Measurements from ENCODE around the gene MRPS2.
"Not testable (repeated sequence)": the region's sequence is repeated elsewhere in the genome, so short reads cannot be mapped to it uniquely, and the experiment has no call there.

Gene MRPS2

DNA sequence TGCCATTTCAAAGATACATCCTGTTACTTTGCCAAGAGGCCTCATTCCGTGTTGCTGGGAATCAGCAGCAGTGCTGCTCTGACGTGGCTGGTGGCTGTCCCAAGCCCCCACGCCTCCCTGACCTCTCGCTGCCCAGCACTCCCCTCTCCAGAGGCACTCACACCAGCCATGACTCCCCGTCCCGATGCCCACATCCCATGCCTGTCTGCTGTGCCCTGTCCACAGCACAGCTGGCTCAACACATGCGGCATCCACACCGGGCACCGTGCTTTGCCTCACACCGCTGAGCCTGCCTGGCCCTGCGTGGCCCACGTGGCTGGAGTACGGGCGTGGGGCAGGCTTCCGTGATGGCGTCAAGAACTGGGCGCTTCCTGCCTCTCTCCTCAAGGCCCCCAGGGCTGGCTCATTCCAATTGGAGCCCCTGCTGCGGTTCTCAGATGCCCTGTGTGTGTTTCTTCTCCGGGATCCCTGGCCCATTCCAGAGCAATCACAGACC, 12.9 kb downstream of the MRPS2 start:
- Histone ChIP-seq H3K4me2 (ENCODE audit: low read length) (no peak overlapping the region), H3K4me1 (ENCODE audit: control insufficient read depth, insufficient read depth, low read length) (no peaks in the 10 kb centered on the region), H3K36me3 (ENCODE audit: insufficient read depth, low read length) (no peaks in the 10 kb centered on the region), H3K9ac (ENCODE audit: low read depth, low read length) (no peak overlapping the region), H3K9me3 (replicated peaks; ENCODE audit: low read length) (no peaks in the 10 kb centered on the region), H3K4me3 (ENCODE audit: low read length) (no peak overlapping the region), H3K27me3 (ENCODE audit: control insufficient read depth, insufficient read depth, low read length) (peaks cover 8% of the 10 kb centered on the region)

DNA sequence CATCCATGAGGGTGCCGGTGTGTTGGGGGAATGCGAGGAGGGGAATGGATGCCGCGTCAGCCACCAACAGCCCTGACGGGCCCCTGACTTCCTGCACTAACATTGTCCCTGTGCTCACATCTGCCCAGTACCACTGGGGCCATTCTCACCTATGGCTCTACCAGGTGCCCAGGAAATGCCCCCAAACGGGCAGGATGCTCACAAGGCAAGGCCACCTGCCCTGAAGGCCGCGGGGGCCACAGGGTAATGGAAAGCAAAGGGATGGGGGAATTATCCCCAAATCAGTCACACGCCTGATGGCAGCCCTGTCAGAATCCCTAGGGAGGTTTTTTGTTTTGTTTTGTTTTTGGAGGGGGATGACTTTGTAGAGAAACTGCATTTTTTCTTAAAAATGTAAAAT, 13.4 kb downstream of the MRPS2 start:
- not testable (repeated sequence) for H3K9me3 ChIP-seq (replicated peaks; ENCODE audit: low read length); H3K9ac ChIP-seq (ENCODE audit: low read depth, low read length); H3K4me3 ChIP-seq (ENCODE audit: low read length); H3K36me3 ChIP-seq (ENCODE audit: insufficient read depth, low read length); H3K4me1 ChIP-seq (ENCODE audit: control insufficient read depth, insufficient read depth, low read length); H3K4me2 ChIP-seq (ENCODE audit: low read length)
- peaks cover 11% of the 10 kb centered on the region for H3K27me3 ChIP-seq (ENCODE audit: control insufficient read depth, insufficient read depth, low read length)

DNA sequence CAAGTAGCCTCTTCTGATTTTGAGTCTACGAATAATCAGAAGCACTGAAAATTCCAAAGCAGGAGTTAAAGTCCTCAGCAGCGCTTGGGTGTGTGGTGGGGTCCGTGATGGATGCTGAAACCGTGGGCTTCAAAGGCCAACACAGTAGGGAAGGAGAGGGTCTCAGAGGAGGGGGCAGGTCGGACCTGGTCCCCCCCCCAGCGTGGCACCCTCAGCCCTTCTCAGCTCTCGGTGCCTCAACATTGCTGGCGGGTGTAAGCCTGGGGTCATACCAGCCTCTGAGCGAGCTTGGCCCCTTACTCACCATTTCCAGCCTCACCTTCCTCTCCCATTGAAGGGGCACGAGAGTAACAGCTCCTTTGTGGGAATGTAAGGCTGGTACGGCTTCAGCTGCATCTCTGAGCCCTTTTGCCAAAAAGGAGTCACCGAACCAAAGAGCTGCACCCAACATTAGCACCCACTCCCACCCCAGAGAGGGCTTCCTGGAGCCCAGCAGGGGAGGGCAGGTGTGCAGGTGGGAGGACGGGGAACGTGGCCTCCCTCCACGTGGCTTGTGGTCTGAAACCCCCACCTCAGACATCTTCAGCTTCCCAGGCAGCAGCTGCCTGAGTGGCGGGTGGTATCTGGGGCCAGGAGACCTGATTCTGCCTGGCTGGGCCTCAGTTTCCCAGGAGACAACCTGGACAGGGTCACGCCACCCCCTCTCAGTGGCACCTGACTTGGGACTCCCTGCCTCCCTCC, 14.0 kb downstream of the MRPS2 start:
- Histone ChIP-seq H3K9me3 (replicated peaks; ENCODE audit: low read length) (no peaks in the 10 kb centered on the region), H3K4me3 (ENCODE audit: low read length) (no peak overlapping the region), H3K9ac (ENCODE audit: low read depth, low read length) (no peak overlapping the region), H3K27me3 (ENCODE audit: control insufficient read depth, insufficient read depth, low read length) (peaks cover 12% of the 10 kb centered on the region), H3K36me3 (ENCODE audit: insufficient read depth, low read length) (no peaks in the 10 kb centered on the region), H3K4me2 (ENCODE audit: low read length) (no peak overlapping the region), H3K4me1 (ENCODE audit: control insufficient read depth, insufficient read depth, low read length) (no peaks in the 10 kb centered on the region)

DNA sequence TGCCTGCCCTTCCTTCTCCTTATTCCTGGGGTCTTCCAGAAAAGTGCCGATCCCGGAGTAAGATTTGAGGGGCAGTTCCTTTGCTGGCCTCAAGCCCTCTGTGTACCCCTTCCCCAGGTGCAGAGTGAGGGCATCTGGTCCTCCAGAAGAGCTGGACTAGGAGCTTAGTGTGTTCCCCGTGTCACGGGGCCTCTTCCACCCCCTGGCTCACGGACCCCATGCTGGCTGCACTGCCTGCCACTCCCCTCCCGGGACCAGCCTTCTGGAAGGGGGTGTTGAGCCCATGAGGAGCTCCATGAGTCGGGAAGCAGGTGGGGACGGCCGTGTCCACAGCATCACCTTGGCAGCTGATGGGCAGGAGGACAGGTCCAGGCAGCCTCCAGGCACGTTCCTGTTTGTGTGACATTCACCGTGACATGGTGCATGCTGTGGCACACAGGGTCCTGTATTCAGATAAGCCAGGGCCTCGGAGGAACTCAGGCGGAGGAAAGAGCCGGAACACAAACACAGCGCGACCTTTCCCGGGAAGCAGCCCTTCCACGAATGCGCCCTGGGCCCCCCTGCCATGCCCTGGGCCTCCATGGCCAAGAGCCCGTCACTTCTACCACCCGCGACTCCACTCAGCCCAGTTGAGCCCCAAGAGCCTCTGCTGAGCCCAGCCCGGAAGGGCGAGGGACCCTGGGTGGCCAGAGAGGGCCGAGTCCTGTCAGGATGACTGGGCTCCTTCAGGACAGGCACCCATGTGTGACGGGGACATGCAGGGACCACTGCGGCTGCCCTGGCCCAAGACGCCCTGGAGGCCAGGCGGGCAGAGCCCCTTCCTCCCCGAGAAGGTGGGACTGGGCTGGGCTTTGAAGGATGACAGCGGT, 14.8 kb downstream of the MRPS2 start:
- H3K4me3 ChIP-seq (ENCODE audit: low read length), result no peak overlapping the region
- H3K4me2 ChIP-seq (ENCODE audit: low read length), result no peak overlapping the region
- no peak overlapping the region for H3K9ac ChIP-seq (ENCODE audit: low read depth, low read length)
- no peaks in the 10 kb centered on the region for H3K4me1 ChIP-seq (ENCODE audit: control insufficient read depth, insufficient read depth, low read length)
- H3K27me3 ChIP-seq (ENCODE audit: control insufficient read depth, insufficient read depth, low read length), result peaks cover 15% of the 10 kb centered on the region
- H3K36me3 ChIP-seq (ENCODE audit: insufficient read depth, low read length), result no peaks in the 10 kb centered on the region
- no peaks in the 10 kb centered on the region for H3K9me3 ChIP-seq (replicated peaks; ENCODE audit: low read length)

DNA sequence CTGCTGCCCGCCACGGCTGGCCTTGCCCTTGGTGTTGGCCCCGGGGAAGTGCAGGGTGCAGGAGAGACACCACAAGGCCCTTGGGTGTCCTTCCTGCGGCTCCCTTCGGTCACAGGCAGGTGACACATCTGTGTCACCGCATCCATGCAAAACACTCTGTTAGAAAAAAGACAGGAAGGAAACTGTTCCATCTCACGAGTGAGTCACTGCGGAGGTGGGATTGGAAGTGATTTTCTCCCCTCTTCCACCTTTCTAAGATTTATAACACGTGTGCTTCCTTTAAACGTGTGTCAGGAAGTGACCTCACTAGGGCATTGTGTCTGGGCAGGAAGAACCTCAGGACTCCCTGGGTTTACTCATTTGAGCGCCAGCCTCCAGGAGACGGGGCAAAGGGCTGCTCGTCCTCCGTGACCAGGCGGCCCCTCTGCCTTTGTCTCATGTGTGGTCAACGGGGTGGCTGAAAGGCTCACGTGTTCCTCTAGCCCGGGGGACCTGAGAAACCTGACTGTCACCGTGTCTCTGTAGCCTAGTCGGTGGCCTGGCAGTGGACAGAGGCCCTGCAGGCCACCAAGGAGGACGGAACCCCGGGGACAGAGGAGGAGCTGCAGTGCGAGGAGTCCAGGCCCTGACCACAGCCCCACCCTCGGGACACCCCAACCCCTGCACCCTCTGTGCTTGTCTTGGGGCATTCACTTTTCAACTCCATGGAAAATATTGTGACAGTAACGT, 15.8 kb downstream of the MRPS2 start:
- H3K27me3 ChIP-seq (ENCODE audit: control insufficient read depth, insufficient read depth, low read length), result peaks cover 19% of the 10 kb centered on the region
- H3K36me3 ChIP-seq (ENCODE audit: insufficient read depth, low read length), result no peaks in the 10 kb centered on the region
- no peak overlapping the region for H3K4me2 ChIP-seq (ENCODE audit: low read length)
- H3K9ac ChIP-seq (ENCODE audit: low read depth, low read length), result no peak overlapping the region
- no peaks in the 10 kb centered on the region for H3K4me1 ChIP-seq (ENCODE audit: control insufficient read depth, insufficient read depth, low read length)
- H3K4me3 ChIP-seq (ENCODE audit: low read length), result no peak overlapping the region
- H3K9me3 ChIP-seq (replicated peaks; ENCODE audit: low read length), result no peaks in the 10 kb centered on the region

DNA sequence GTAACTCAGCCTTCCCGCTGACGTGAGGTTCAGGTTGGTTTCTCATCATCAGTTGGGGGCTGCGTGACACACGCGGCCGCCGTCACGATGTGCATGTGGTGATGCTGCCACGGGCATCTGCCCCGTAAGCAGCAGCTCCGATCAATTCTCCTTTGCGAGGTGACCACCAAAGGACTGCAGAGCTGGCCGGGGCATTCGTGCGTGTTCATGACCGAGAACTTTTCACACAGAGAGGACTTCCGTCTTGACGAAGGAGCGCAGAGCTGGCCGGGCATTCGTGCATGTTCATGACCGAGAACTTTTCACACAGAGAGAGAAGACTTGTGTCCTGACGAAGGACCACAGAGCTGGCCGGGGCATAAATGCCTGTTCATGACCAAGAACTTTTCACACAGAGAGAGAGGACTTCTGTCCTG, 16.9 kb downstream of the MRPS2 start:
- Histone ChIP-seq H3K36me3 (ENCODE audit: insufficient read depth, low read length) (no peaks in the 10 kb centered on the region), H3K9ac (ENCODE audit: low read depth, low read length) (no peak overlapping the region), H3K4me1 (ENCODE audit: control insufficient read depth, insufficient read depth, low read length) (no peaks in the 10 kb centered on the region), H3K27me3 (ENCODE audit: control insufficient read depth, insufficient read depth, low read length) (peaks cover 22% of the 10 kb centered on the region), H3K4me3 (ENCODE audit: low read length) (no peak overlapping the region), H3K4me2 (ENCODE audit: low read length) (no peak overlapping the region), H3K9me3 (replicated peaks; ENCODE audit: low read length) (no peaks in the 10 kb centered on the region)

DNA sequence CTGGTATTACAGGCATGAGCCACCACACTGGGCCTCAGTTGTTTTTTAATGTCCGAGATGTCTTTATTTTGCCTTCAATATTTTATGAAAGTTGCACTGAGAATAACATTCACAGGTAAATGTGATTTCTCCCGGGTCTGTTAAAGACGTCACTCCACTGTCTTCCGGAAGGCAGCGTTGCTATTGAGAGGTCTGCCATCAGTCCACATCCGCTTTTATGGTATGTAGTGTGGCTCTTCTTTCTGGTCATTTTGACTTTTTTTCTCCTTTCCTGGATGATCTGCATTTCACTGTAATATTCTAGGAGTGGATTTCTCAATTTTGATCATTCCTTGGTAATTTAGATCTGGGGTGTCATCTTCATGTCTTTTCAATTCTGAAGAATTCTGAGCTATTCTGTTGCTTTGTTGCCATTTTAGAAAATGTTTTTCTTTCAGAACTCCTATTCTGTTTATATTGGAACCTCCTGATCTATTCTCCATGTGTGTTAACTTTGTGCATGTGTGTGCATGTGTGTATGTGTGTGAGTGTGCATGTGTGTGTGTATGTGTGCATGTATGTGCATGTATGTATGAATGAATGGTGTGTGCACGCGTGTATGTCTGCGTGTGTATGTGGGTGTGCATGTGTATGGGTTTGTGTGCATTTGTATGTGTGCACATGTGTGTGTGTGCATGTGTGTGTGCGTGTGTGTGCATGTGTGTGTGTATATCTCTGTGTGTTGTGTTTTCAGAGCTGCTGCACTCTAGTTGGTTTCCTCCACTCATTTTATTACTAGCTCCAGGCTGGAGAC, 18.9 kb downstream of the MRPS2 start:
- Histone ChIP-seq H3K4me1 (ENCODE audit: control insufficient read depth, insufficient read depth, low read length) (no peaks in the 10 kb centered on the region), H3K27me3 (ENCODE audit: control insufficient read depth, insufficient read depth, low read length) (peaks cover 22% of the 10 kb centered on the region), H3K9ac (ENCODE audit: low read depth, low read length) (no peak overlapping the region)

DNA sequence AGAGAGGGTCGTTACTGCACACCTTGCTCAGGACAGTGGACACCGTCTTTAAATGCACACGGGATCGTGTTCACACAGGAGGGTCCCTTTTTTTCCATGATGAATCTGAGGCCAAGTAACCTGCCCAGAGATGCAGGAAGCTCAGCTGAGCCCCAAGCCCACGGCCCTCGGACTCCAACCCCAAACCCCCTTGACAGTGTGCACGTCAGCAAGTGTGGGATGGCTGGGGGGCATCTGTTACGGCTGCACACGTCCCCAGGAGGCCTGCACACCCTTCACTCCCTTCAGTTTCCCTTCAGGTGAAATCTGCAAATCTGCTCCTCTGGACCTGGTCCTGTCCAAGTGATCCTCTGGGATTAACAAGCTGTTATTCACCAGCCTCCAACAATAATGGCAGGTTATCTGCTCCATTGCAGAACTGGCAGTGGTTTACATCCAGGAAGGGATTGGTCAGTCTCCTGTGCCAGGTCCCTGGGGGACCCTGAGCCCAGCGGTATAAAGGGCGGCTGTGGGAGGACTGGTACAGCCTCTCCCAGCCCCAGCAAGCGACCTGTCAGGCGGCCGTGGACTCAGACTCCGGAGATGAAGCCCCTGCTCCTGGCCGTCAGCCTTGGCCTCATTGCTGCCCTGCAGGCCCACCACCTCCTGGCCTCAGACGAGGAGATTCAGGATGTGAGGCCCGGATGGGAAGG, 20.6 kb downstream of the MRPS2 start, which contains the start of gene LCN1:
TSS of gene LCN1 (plus strand) at position 525 of the 692 bp plus-strand sequence. CDS start at position 583, 58 bp downstream.
- no peaks in the 10 kb centered on the region for H3K36me3 ChIP-seq (ENCODE audit: insufficient read depth, low read length)

More for the DNA sequence above, 18.9 kb downstream of the MRPS2 start:
- H3K36me3 ChIP-seq (ENCODE audit: insufficient read depth, low read length), result no peaks in the 10 kb centered on the region
- H3K4me3 ChIP-seq (ENCODE audit: low read length), result no peak overlapping the region
- no peak overlapping the region for H3K4me2 ChIP-seq (ENCODE audit: low read length)
- H3K9me3 ChIP-seq (replicated peaks; ENCODE audit: low read length), result no peaks in the 10 kb centered on the region

DNA sequence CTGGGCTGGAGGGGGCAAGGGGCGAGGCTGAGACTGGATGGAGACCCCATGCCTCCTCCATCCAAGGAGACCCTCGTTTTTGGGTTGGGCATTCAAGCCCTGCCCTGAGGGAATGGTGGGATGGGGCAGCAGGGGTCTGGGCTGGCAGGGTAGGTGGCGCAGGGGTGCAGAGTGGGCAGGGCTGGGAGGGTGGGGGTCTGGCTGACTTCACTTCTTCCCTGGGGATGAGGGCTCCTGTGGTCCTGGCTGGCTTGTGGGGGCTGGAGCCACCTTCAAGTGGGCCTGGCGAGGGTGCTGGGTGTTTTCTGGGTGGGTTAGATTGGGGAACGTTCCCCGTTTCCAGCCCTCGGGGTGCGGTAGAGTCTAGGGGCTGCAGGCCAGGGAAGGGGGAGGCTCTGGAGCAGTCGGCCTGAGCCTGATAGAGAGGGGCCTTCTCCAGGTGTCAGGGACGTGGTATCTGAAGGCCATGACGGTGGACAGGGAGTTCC, 21.2 kb downstream of the MRPS2 start:
- Histone ChIP-seq H3K27me3 (ENCODE audit: control insufficient read depth, insufficient read depth, low read length) (peaks cover 18% of the 10 kb centered on the region), H3K4me3 (ENCODE audit: low read length) (no peak overlapping the region), H3K4me1 (ENCODE audit: control insufficient read depth, insufficient read depth, low read length) (no peaks in the 10 kb centered on the region), H3K4me2 (ENCODE audit: low read length) (no peak overlapping the region), H3K9me3 (replicated peaks; ENCODE audit: low read length) (no peaks in the 10 kb centered on the region), H3K36me3 (ENCODE audit: insufficient read depth, low read length) (no peaks in the 10 kb centered on the region), H3K9ac (ENCODE audit: low read depth, low read length) (no peak overlapping the region)

More for the DNA sequence above, 20.6 kb downstream of the MRPS2 start, which contains the start of gene LCN1:
- Histone ChIP-seq H3K9ac (ENCODE audit: low read depth, low read length) (no peak within 1 kb of the TSS), H3K27me3 (ENCODE audit: control insufficient read depth, insufficient read depth, low read length) (peaks cover 18% of the 10 kb centered on the region), H3K4me2 (ENCODE audit: low read length) (no peak within 1 kb of the TSS), H3K9me3 (replicated peaks; ENCODE audit: low read length) (no peaks in the 10 kb centered on the region), H3K4me3 (ENCODE audit: low read length) (no peak within 1 kb of the TSS), H3K4me1 (ENCODE audit: control insufficient read depth, insufficient read depth, low read length) (no peaks in the 10 kb centered on the region)

DNA sequence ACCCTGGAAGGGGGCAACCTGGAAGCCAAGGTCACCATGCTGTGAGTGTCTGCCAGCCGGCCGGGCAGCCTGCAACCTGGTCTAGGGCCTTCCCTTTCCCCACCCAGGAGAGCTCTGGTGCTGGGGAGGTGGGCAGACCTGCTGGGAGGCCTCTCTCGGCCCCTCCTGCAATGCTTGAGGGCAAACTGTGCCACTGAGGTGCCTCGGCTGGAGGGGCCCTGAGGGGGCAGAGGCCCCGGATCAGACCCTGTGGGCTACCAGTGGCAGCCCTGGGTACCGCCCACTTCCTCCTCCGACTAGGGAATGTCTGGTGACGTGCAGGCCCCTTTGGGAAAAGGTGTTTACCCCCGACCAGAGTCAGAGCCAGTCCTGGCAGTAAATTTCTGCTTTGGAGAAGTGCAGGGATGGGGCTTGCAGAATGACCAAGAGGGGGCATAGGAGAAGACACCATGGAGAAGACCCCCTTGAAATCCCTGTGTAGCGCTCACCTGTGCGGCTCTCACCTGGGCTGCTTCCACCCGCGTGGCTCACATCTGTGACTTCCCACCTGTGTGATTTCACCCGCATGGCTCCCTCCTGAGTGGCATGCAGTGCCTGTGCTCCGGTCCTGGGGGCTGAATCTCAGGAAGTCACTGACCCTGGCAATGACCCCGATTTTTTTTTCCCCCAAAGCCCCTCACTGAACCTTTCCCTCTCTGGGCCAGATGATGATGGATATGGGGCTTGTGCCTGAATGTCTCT, 21.8 kb downstream of the MRPS2 start:
- Histone ChIP-seq H3K36me3 (ENCODE audit: insufficient read depth, low read length) (no peaks in the 10 kb centered on the region), H3K4me3 (ENCODE audit: low read length) (no peak overlapping the region), H3K4me1 (ENCODE audit: control insufficient read depth, insufficient read depth, low read length) (no peaks in the 10 kb centered on the region), H3K4me2 (ENCODE audit: low read length) (no peak overlapping the region), H3K9me3 (replicated peaks; ENCODE audit: low read length) (no peaks in the 10 kb centered on the region), H3K9ac (ENCODE audit: low read depth, low read length) (no peak overlapping the region), H3K27me3 (ENCODE audit: control insufficient read depth, insufficient read depth, low read length) (peaks cover 18% of the 10 kb centered on the region)
